ENCODE results near the gene IL3RA.

The IL3RA gene

GRCh38 chrX:1380672-1381233 is 44.2 kb downstream of the IL3RA start:
- no peak overlapping the region for H3K14ac ChIP-seq (ENCODE audit: low read length)
- H3K27ac ChIP-seq (replicated peaks; ENCODE audit: low read length): peak overlapping the region; percentile 3
- H4K91ac ChIP-seq (ENCODE audit: low read depth, low read length, poor library complexity): no peak overlapping the region
- H3K23ac ChIP-seq (ENCODE audit: low read depth, low read length, poor library complexity): no peak overlapping the region
- no peak overlapping the region for H2AFZ ChIP-seq (ENCODE audit: low read length)
- peak overlapping the region; percentile 48 for H3K18ac ChIP-seq (ENCODE audit: low read length)
- no peak overlapping the region for H3K9ac ChIP-seq (ENCODE audit: low read depth, low read length, poor library complexity)
- peak overlapping the region; percentile 39 for H2BK5ac ChIP-seq (ENCODE audit: low read length)
- H3K9me3 ChIP-seq (replicated peaks in 1 of 2; ENCODE audit: control insufficient read depth in 2 of 2, insufficient read depth in 1 of 2, low read depth in 1 of 2, low read length in 2 of 2): no peaks in the 10 kb centered on the region
- H3K27me3 ChIP-seq (ENCODE audit: control insufficient read depth in 3 of 3, insufficient read depth in 3 of 3, low read depth in 1 of 3, low read length in 3 of 3): no peaks in the 10 kb centered on the region
- H2BK15ac ChIP-seq (ENCODE audit: low read length): no peak overlapping the region
- no peak overlapping the region for H3K4me2 ChIP-seq (ENCODE audit: insufficient read depth, low read length, poor library complexity, severe bottlenecking)
- no peak overlapping the region for H2BK12ac ChIP-seq (ENCODE audit: low read length)
- no peak overlapping the region for H3K4ac ChIP-seq (ENCODE audit: low read length)
- peaks cover 6% of the 10 kb centered on the region for H3K79me1 ChIP-seq (ENCODE audit: low read depth, low read length)
- peaks cover 14 to 27% of the 10 kb centered on the region in 2 donors for H3K36me3 ChIP-seq (replicated peaks in 1 of 2; ENCODE audit: control insufficient read depth in 2 of 2, insufficient read depth in 2 of 2, low read length in 2 of 2)
- no CpG with 5 or more reads among the region's 20 CpGs for WGBS, 2 donors (ENCODE audit: extremely low coverage in 2 of 2, insufficient read length in 2 of 2, insufficient replicate concordance in 1 of 2)
- H4K8ac ChIP-seq (ENCODE audit: low read depth, low read length): no peak overlapping the region
- H2AK5ac ChIP-seq (ENCODE audit: low read depth, low read length): peak overlapping the region; percentile 63
- no peak overlapping the region for H2BK120ac ChIP-seq (ENCODE audit: low read depth, low read length)
- DNase-seq (ENCODE audit: low spot score): no peak
- H3K4me1 ChIP-seq (ENCODE audit: control insufficient read depth in 2 of 2, insufficient read depth in 1 of 2, low read depth in 1 of 2, low read length in 2 of 2): no peaks in the 10 kb centered on the region
- H3K4me3 ChIP-seq (ENCODE audit: low read length in 2 of 2): no peak overlapping the region

DNA sequence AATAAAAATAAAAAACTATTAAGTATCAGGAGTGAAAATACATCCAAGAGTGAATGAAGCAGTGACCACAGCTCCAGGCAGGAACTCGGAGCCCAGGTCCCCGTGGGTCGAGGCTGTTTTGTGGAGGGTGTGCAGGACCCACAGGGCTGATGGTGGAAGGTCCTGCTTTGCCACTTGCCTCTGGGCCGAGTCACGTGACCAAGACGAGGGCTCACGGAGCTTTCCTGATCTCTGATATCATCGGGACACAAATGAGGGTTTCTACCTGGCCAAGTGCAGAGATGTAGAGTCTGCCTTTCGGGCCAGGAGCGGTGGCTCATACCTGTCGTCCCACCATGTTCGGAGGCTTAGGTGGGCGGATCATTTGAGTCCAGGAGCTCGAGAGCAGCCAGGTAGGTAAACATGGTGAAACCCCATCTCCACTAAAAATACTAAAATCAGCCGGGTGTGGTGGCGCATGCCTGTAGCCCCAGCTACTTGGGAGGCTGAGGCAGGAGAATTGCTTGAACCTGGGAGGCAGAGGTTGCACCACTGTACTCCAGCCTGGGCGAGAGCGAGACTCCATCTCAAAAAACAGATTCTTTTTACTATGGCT is 48.2 kb downstream of the IL3RA start:
- H4K8ac ChIP-seq (ENCODE audit: low read depth, low read length): no peak overlapping the region
- no peak overlapping the region for H3K9ac ChIP-seq (ENCODE audit: low read depth, low read length, poor library complexity)
- H2BK12ac ChIP-seq (ENCODE audit: low read length): no peak overlapping the region
- H4K91ac ChIP-seq (ENCODE audit: low read depth, low read length, poor library complexity): no peak overlapping the region
- H2BK15ac ChIP-seq (ENCODE audit: low read length): no peak overlapping the region
- H3K18ac ChIP-seq (ENCODE audit: low read length): no peak overlapping the region
- H3K14ac ChIP-seq (ENCODE audit: low read length): no peak overlapping the region
- no peak overlapping the region for H3K4me3 ChIP-seq (ENCODE audit: low read length in 2 of 2)
- H2AFZ ChIP-seq (ENCODE audit: low read length): no peak overlapping the region
- H2BK120ac ChIP-seq (ENCODE audit: low read depth, low read length): no peak overlapping the region
- peak overlapping the region; percentile 80 for H3K23ac ChIP-seq (ENCODE audit: low read depth, low read length, poor library complexity)
- H3K4me1 ChIP-seq (ENCODE audit: control insufficient read depth in 2 of 2, insufficient read depth in 1 of 2, low read depth in 1 of 2, low read length in 2 of 2): no peaks in the 10 kb centered on the region
- no peak for DNase-seq (ENCODE audit: low spot score)
- peaks cover 28% of the 10 kb centered on the region for H3K79me1 ChIP-seq (ENCODE audit: low read depth, low read length)
- no peak overlapping the region for H3K4ac ChIP-seq (ENCODE audit: low read length)
- no peak overlapping the region for H3K4me2 ChIP-seq (ENCODE audit: insufficient read depth, low read length, poor library complexity, severe bottlenecking)
- no peaks in the 10 kb centered on the region for H3K27me3 ChIP-seq (ENCODE audit: control insufficient read depth in 3 of 3, insufficient read depth in 3 of 3, low read depth in 1 of 3, low read length in 3 of 3)
- no peak overlapping the region for H3K27ac ChIP-seq (replicated peaks; ENCODE audit: low read length)
- no peaks in the 10 kb centered on the region for H3K9me3 ChIP-seq (replicated peaks in 1 of 2; ENCODE audit: control insufficient read depth in 2 of 2, insufficient read depth in 1 of 2, low read depth in 1 of 2, low read length in 2 of 2)
- no CpG with 5 or more reads among the region's 18 CpGs for WGBS, 2 donors (ENCODE audit: extremely low coverage in 2 of 2, insufficient read length in 2 of 2, insufficient replicate concordance in 1 of 2)
- H3K36me3 ChIP-seq (replicated peaks in 1 of 2; ENCODE audit: control insufficient read depth in 2 of 2, insufficient read depth in 2 of 2, low read length in 2 of 2): peaks cover 54 to 67% of the 10 kb centered on the region in 2 donors
- H2AK5ac ChIP-seq (ENCODE audit: low read depth, low read length): no peak overlapping the region
- H2BK5ac ChIP-seq (ENCODE audit: low read length): no peak overlapping the region

- no peak for DNase-seq (ENCODE audit: low spot score)
- no CpG with 5 or more reads among the region's 36 CpGs for WGBS, 2 donors (ENCODE audit: extremely low coverage in 2 of 2, insufficient read length in 2 of 2, insufficient replicate concordance in 1 of 2)
- H2AK5ac ChIP-seq (ENCODE audit: low read depth, low read length): no peak overlapping the region
Measured at GRCh38 chrX:1385253-1386223, 49.0 kb downstream of the IL3RA start.

More at GRCh38 chrX:1385253-1386223, 49.0 kb downstream of the IL3RA start:
- Histone ChIP-seq H4K91ac (ENCODE audit: low read depth, low read length, poor library complexity) (no peak overlapping the region), H3K9ac (ENCODE audit: low read depth, low read length, poor library complexity) (no peak overlapping the region), H2BK5ac (ENCODE audit: low read length) (no peak overlapping the region), H3K27me3 (ENCODE audit: control insufficient read depth in 3 of 3, insufficient read depth in 3 of 3, low read depth in 1 of 3, low read length in 3 of 3) (no peaks in the 10 kb centered on the region), H3K14ac (ENCODE audit: low read length) (no peak overlapping the region), H3K79me1 (ENCODE audit: low read depth, low read length) (peaks cover 28% of the 10 kb centered on the region), H3K27ac (replicated peaks; ENCODE audit: low read length) (no peak overlapping the region), H3K18ac (ENCODE audit: low read length) (no peak overlapping the region), H4K8ac (ENCODE audit: low read depth, low read length) (no peak overlapping the region), H3K23ac (ENCODE audit: low read depth, low read length, poor library complexity) (peak overlapping the region; percentile 73), H2BK12ac (ENCODE audit: low read length) (no peak overlapping the region), H3K4me1 (ENCODE audit: control insufficient read depth in 2 of 2, insufficient read depth in 1 of 2, low read depth in 1 of 2, low read length in 2 of 2) (no peaks in the 10 kb centered on the region), H2BK15ac (ENCODE audit: low read length) (no peak overlapping the region), H3K4me2 (ENCODE audit: insufficient read depth, low read length, poor library complexity, severe bottlenecking) (no peak overlapping the region), H3K9me3 (replicated peaks in 1 of 2; ENCODE audit: control insufficient read depth in 2 of 2, insufficient read depth in 1 of 2, low read depth in 1 of 2, low read length in 2 of 2) (no peaks in the 10 kb centered on the region), H3K36me3 (replicated peaks in 1 of 2; ENCODE audit: control insufficient read depth in 2 of 2, insufficient read depth in 2 of 2, low read length in 2 of 2) (peaks cover 60 to 75% of the 10 kb centered on the region in 2 donors), H3K4ac (ENCODE audit: low read length) (no peak overlapping the region), H3K4me3 (ENCODE audit: low read length in 2 of 2) (no peak overlapping the region), H2BK120ac (ENCODE audit: low read depth, low read length) (no peak overlapping the region), H2AFZ (ENCODE audit: low read length) (no peak overlapping the region)

Data from neuronal stem cell (in vitro differentiated cells).